Hippocampal formation (tissue), 2 donors: ENCODE results near the gene FAM237B.
"Not testable (repeated sequence)": the region's sequence is repeated elsewhere in the genome, so short reads cannot be mapped to it uniquely, and the experiment has no call there.

Experiments
- DNase-seq, 2 donors: peaks; one replicate each; lab custom pipeline; 2025; lab: John Stamatoyannopoulos, UW

The FAM237B gene

GRCh38 chr7:90320801-90321494 lies at the start of gene FAM237B:
TSS of gene FAM237B (minus strand) at chr7:90321304. CDS start at chr7:90319748, 1,556 bp downstream.
- DNase-seq, result no peak

- DNase-seq, result no peak
Observed at GRCh38 chr7:90351987-90352386, 30.9 kb upstream of the FAM237B start.

- not testable (repeated sequence) for DNase-seq
Observed at GRCh38 chr7:90350032-90350431, 28.9 kb upstream of the FAM237B start.

- DNase-seq, result no peak
Observed at GRCh38 chr7:90349305-90349704, 28.2 kb upstream of the FAM237B start.

GRCh38 chr7:90347759-90348158 lies 26.7 kb upstream of the FAM237B start:
- no peak for DNase-seq

DNA sequence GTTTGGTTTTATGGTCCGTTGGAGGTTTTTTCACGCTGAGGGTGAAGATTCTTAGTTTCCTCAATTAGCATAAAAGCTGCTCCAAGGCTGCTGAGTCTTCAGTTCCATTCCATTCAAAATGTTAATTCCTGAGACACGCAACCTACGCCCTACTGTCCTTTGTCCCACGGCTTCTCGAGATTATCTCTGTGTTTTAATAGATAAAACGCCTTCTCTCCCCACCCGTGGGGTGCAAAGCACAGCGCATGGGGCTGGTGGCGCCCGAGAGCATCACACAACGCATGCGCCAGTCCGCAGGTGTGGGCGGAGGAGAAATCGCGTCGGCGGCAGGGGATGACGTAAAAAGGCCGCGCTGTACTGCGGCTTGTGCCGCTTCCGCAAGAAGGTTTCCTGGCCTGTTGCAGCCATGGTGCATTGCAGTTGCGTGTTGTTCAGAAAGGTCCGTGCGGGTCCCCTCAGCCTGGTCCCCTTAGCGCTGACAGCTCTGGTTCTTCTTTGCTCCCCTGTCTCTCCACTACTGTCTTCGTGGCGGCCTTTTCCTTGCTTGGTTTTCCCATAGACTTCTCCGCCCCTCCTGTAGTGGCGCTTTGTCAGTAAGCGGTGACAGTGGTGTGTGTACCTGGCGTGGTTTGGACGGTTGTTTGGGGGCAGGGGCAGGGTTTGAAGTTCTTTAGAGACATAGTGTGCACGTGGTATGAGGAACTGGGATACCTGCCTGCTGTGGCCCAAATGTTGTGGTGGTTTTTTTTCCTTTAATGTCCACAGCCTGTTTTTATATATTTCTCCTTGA lies 25.4 kb upstream of the FAM237B start, which contains the start of gene GTPBP10:
Gene GTPBP10, plus strand, starts transcription at position 381 of the 790 bp plus-strand sequence. Its CDS starts 26 bp downstream, at position 407.
- peak; percentile 88 for DNase-seq

- peak; percentile 33 to 50 for DNase-seq
Observed at GRCh38 chr7:90345595-90346335, 24.7 kb upstream of the FAM237B start.

DNA sequence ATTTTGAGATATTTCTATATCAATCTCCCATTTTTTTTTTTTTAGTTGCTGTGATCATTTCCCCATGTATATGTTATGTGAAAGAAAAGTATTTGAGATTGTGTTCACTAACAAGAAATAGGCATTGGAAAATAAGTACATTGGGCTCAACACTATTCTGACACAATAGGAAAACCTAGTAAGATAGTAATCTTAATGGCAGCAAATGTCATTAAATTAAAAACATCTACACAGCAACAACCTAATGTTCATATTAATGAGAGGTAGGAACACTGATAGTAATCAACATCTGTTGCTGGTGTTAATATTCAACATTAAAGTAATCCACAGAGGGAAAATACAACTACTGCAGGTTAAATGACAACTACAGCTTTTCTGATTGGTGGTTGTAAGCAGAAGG lies 23.9 kb upstream of the FAM237B start:
- DNase-seq, result no peak

GRCh38 chr7:90337106-90337505 lies 16.0 kb upstream of the FAM237B start:
- no peak for DNase-seq

DNA sequence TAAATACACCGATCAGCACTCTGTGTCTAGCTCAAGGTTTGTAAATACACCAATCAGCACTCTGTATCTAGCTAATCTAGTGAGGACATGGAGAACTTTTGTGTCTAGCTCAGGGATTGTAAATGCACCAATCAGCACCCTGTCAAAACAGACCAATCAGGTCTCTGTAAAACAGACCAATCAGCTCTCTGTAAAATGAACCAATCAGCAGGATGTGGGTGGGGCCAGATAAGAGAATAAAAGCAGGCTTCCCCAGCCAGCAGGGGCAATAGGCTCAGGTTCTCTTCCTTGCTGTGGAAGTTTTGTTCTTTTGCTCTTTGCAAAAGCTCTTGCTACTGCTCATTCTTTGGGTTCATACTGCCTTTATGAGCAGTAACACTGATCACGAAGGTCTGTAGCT lies 13.8 kb upstream of the FAM237B start:
- not testable (repeated sequence) for DNase-seq

DNA sequence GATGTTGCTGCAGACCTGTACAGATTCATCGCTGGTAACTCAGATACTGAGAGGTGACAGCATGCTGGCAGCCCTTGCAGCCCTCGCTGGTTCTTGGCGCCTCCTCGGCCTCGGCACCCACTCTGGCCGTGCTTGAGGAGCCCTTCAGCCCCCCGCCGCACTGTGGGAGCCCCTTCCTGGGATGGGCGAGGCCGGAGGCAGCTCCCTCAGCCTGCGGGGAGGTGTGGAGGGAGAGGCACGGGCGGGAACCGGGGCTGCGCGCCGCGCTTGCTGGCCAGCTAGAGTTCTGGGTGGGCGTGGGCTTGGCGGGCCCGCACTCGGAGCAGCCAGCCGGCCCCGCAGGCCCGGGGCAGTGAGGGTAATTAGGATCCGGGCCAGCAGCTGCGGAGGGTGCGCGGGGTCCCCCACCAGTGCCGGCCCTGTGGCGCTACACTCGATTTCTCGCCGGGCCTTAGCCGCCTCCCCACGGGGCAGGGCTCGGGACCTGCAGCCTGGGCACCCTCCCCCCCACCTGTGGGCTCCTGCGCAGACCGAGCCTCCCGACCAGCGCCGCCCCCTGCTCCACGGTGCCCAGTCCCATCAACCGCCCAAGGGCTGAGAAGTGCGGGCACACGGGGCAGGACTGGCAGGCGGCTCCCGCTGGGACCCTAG lies 13.2 kb upstream of the FAM237B start:
- no peak for DNase-seq

GRCh38 chr7:90326500-90326899 lies 5.4 kb upstream of the FAM237B start:
- DNase-seq, result no peak

- DNase-seq, result no peak
Observed at GRCh38 chr7:90322837-90323236, 1.7 kb upstream of the FAM237B start.

DNA sequence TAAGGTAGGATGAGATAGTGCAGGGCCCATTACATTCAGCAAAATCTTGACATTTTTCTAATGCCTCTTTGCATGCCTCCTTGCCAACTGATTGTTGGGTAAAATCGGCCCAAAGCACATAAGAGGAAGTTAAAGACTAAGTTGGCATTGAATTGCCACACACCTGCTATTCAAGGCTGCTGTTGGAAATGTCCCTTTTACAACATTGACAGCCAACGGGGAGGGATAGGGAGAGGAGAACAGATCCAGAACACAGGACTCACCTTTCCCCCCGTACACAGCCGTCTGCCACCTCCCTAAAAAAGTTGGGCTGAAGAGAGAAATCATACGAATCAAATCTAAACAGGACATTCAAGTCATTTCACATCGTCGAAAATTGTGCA lies 695 bp downstream of the FAM237B start:
- no peak for DNase-seq

DNA sequence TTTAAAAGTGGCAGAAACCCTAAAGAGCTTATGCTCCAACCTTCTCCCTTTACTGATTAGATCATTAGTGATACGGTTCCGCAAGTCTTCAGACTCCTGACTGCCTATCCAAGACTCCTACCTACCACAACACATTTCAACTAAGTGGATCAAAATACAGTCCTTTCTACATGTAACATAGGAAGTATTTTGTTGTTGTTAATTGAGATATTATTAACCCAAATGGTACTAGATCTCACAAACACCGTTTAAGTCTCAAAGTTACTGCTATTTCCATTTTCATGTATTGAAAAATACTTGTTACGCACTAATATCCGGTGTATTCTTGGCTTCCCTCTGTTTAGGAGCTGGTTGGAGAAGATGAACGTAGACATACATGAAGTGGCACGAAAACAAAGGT lies 1.1 kb downstream of the FAM237B start:
- DNase-seq, result no peak

DNA sequence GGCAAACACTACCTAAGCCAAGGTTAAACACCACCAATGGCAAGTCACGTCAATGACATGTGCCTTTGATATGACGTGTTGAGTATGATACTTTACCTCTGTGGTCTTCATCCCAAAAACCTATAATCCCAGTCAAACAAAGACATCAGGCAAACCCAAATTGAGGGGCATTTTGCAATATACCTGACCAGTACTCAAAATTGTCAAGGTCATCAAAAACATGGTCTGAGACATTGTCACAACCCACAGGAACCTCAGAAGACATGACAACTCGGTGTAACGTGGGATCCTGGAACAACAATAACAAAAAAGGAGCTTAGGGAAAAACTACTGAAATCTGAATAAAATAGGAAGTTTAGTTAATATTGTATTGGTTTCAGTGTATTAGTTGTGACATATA lies 7.2 kb downstream of the FAM237B start:
- no peak for DNase-seq

DNA sequence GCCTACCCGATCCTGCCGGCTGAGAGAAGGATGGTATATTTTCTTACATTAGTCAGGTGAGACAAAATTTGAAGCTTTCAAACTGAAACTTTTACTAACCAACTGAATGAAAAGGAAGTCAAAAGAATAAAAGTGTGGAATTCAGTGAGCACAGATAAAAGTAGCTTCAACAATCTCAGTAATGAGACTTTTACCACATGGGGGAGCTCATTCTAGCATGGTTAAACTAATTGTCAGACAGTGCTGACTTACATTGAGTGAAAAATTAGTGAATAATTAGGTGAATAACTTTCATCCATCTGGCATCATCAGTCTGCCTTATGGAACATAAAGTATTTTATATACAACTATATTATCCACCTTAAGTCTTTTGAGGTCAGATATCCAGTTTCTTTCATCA lies 8.4 kb downstream of the FAM237B start:
- DNase-seq, result no peak

DNA sequence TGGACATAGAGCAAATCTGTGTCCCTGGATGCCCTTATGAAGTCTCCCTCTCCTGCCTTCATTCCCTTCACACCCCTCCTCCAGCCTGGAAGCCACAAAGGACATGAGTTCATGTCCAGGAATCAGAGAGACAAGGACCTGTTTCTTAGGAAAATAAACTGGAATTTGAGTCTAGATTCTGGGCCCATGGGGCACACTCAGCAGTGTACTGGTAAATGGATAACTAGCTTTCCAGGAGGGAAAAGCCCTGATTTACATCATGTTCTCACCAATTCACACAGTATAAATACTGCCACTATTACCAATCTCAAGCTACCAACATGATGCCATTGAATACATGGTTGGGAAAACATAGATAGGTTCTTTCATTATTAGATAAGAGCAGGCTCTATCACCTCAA lies 9.9 kb downstream of the FAM237B start:
- DNase-seq, result no peak

- DNase-seq, result no peak
Observed at GRCh38 chr7:90309872-90310271, 11.2 kb downstream of the FAM237B start.

DNA sequence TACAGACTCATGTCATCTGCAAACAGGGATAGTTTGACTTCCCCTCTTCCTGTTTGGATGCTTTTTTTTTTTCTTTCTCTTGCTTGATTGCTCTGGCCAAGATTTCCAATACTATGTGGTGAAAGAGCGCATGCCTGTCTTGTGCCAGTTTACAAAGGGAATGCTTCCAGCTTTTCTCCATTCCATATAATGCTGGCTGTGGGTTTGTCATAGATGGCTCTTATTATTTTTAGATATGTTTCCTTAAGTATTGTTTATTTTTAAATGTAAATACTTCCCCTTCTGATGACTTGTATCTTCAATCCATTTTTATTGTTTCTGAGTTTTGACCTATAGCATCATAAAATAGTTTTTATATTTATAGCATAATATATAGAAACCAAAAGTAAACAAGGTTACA lies 17.9 kb downstream of the FAM237B start:
- no peak for DNase-seq

GRCh38 chr7:90298145-90299038 lies 22.7 kb downstream of the FAM237B start:
- DNase-seq, result peak in 1 of 2 donors; percentile 52
